ENCODE data around the gene INO80B.

Gene INO80B

DNA sequence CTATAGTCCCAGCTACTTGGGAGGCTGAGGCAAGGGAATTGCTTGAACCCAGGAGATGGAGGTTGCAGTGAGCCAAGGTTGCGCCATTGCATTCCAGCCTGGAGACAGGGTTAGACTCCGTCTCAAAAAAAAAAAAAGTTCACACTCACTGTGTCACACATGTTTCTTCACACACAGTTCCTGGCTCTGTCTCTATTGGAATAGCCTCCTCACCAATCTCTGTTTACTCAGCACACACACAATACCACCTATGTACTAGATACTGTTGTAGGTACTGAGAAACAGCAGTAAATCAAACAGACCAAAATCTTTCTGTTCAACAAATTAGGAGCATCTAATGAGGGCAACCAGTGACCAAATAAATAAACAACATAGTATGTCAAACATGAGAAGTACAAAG, 31.3 kb downstream of the INO80B start:
- H3K9ac ChIP-seq (ENCODE audit: low read length), result no peak overlapping the region
- no peak overlapping the region for H3K27ac ChIP-seq (ENCODE audit: low read depth, low read length)
- peaks cover 25% of the 10 kb centered on the region for H3K36me3 ChIP-seq (ENCODE audit: control insufficient read depth, insufficient read depth, low read length)
- no peak overlapping the region for H3K4me3 ChIP-seq (ENCODE audit: low read depth, low read length)
- H3K27me3 ChIP-seq (ENCODE audit: control insufficient read depth, insufficient read depth, low read length), result no peaks in the 10 kb centered on the region
- H3K4me1 ChIP-seq (ENCODE audit: control insufficient read depth, insufficient read depth, low read length), result peaks cover 5% of the 10 kb centered on the region; the same call in 1 of the 2 replicates
- no peaks in the 10 kb centered on the region for H3K9me3 ChIP-seq (ENCODE audit: control insufficient read depth, insufficient read depth, low read depth, low read length)

DNA sequence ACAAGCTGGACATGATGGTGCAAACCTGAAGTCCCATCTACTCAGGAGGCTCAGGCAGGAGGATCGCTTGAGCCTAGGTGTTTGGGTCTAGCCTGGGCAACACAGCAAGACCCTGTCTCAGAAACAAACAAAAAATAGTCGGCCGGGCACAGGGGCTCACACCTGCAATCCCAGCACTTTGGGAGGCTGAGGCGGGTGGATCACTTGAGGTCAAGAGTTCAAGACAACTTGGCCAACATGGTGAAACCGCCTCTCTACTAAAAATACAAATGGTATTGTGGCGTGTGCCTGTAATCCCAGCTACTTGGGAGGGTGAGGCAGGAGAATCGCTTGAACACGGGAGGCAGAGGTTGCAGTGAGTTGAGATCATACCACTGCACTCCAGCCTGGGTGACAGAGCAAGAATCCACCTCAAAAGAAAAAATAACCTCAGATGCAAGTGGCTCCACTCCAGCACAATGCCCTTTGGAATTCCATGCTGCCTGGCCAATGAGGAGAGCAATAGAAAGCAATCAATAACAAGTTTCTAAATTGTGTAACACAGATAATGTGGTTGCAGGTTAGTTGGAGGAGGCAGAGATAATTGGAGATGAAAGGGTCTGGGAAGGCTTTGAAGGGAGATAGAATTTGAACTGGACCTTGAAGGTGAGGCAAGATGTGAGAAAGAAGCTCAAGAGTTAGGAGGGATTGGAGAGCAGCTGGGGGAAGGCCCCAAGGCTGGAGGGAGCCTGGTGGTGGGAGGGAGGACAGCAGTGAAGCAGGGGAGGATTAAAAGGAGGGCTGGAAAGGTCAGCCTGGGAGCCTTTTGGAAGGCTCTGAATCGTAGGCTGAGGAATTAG, 34.0 kb downstream of the INO80B start:
- peaks cover 51% of the 10 kb centered on the region for H3K36me3 ChIP-seq (ENCODE audit: control insufficient read depth, insufficient read depth, low read length)
- no peaks in the 10 kb centered on the region for H3K27me3 ChIP-seq (ENCODE audit: control insufficient read depth, insufficient read depth, low read length)

GRCh38 chr2:74489906-74490305, 35.0 kb downstream of the INO80B start:
- H3K36me3 ChIP-seq (ENCODE audit: control insufficient read depth, insufficient read depth, low read length), result peaks cover 58% of the 10 kb centered on the region
- no peak overlapping the region for H3K4me3 ChIP-seq (ENCODE audit: low read depth, low read length)
- no peaks in the 10 kb centered on the region for H3K9me3 ChIP-seq (ENCODE audit: control insufficient read depth, insufficient read depth, low read depth, low read length)
- H3K9ac ChIP-seq (ENCODE audit: low read length), result no peak overlapping the region
- no peak overlapping the region for H3K27ac ChIP-seq (ENCODE audit: low read depth, low read length)
- H3K27me3 ChIP-seq (ENCODE audit: control insufficient read depth, insufficient read depth, low read length), result 0 out of 2 replicates have a peak, but pooled peaks cover under 1% of the 10 kb centered on the region
- H3K4me1 ChIP-seq (ENCODE audit: control insufficient read depth, insufficient read depth, low read length), result no peaks in the 10 kb centered on the region

More for the DNA sequence above, 34.0 kb downstream of the INO80B start:
- H3K27ac ChIP-seq (ENCODE audit: low read depth, low read length), result no peak overlapping the region
- H3K9me3 ChIP-seq (ENCODE audit: control insufficient read depth, insufficient read depth, low read depth, low read length), result no peaks in the 10 kb centered on the region
- no peaks in the 10 kb centered on the region for H3K4me1 ChIP-seq (ENCODE audit: control insufficient read depth, insufficient read depth, low read length)
- H3K4me3 ChIP-seq (ENCODE audit: low read depth, low read length), result no peak overlapping the region
- no peak overlapping the region for H3K9ac ChIP-seq (ENCODE audit: low read length)

DNA sequence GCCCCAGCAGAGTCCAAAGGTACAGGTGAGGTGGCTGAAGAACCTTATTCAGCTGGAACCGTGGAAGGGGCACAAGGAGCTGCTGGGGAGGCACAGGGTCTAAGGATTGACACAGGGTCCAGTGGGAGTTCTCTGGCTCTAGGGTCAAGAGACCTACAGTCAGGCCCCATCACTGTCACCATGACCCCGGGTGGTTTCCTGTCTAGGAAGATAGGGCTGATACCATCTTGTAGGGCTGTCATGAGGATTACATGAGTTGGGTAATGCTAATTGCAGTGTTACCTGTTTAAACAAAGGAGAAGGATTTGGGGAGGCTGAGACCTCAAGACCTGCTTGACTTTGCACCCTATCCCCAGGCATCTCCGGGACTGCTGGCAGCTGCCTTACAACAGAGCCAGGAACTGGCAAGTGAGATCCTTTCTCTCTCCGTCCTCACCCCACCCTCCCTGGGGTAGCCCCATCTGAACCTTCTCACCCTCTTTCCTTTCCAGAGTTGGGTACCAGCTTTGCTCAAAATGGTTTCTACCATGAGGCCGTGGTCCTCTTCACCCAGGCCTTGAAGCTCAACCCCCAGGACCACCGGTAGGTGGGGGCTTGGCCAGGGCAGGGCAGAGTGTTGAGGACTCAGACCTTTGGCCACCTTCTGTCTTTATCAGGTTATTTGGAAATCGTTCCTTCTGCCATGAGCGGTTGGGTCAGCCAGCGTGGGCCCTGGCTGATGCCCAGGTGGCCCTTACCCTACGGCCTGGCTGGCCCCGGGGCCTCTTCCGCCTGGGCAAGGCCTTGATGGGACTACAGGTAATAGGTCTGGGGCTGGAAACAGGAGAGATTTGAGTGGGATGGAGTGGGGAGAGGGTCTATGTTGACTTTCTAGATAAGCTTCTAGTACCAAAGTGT, 37.0 kb downstream of the INO80B start:
- H3K36me3 ChIP-seq (ENCODE audit: control insufficient read depth, insufficient read depth, low read length), result peaks cover 48% of the 10 kb centered on the region
- no peaks in the 10 kb centered on the region for H3K4me1 ChIP-seq (ENCODE audit: control insufficient read depth, insufficient read depth, low read length)

GRCh38 chr2:74493546-74493945, 38.7 kb downstream of the INO80B start:
- H3K9ac ChIP-seq (ENCODE audit: low read length), result no peak overlapping the region
- no peak overlapping the region for H3K27ac ChIP-seq (ENCODE audit: low read depth, low read length)
- H3K4me3 ChIP-seq (ENCODE audit: low read depth, low read length), result no peak overlapping the region
- peaks cover 46% of the 10 kb centered on the region for H3K36me3 ChIP-seq (ENCODE audit: control insufficient read depth, insufficient read depth, low read length)
- peaks cover 36% of the 10 kb centered on the region for H3K27me3 ChIP-seq (ENCODE audit: control insufficient read depth, insufficient read depth, low read length)
- H3K9me3 ChIP-seq (ENCODE audit: control insufficient read depth, insufficient read depth, low read depth, low read length), result no peaks in the 10 kb centered on the region
- H3K4me1 ChIP-seq (ENCODE audit: control insufficient read depth, insufficient read depth, low read length), result peaks cover 7% of the 10 kb centered on the region

More for the DNA sequence above, 37.0 kb downstream of the INO80B start:
- Histone ChIP-seq H3K9ac (ENCODE audit: low read length) (no peak overlapping the region), H3K4me3 (ENCODE audit: low read depth, low read length) (no peak overlapping the region), H3K27ac (ENCODE audit: low read depth, low read length) (no peak overlapping the region), H3K27me3 (ENCODE audit: control insufficient read depth, insufficient read depth, low read length) (peaks cover 19% of the 10 kb centered on the region), H3K9me3 (ENCODE audit: control insufficient read depth, insufficient read depth, low read depth, low read length) (no peaks in the 10 kb centered on the region)

GRCh38 chr2:74495440-74495839, 40.6 kb downstream of the INO80B start:
- no peak overlapping the region for H3K4me3 ChIP-seq (ENCODE audit: low read depth, low read length)
- H3K9ac ChIP-seq (ENCODE audit: low read length), result no peak overlapping the region
- H3K27ac ChIP-seq (ENCODE audit: low read depth, low read length), result no peak overlapping the region
- peaks cover 55% of the 10 kb centered on the region for H3K27me3 ChIP-seq (ENCODE audit: control insufficient read depth, insufficient read depth, low read length)
- peaks cover 41% of the 10 kb centered on the region for H3K36me3 ChIP-seq (ENCODE audit: control insufficient read depth, insufficient read depth, low read length)
- peaks cover 21% of the 10 kb centered on the region for H3K4me1 ChIP-seq (ENCODE audit: control insufficient read depth, insufficient read depth, low read length)
- H3K9me3 ChIP-seq (ENCODE audit: control insufficient read depth, insufficient read depth, low read depth, low read length), result no peaks in the 10 kb centered on the region

DNA sequence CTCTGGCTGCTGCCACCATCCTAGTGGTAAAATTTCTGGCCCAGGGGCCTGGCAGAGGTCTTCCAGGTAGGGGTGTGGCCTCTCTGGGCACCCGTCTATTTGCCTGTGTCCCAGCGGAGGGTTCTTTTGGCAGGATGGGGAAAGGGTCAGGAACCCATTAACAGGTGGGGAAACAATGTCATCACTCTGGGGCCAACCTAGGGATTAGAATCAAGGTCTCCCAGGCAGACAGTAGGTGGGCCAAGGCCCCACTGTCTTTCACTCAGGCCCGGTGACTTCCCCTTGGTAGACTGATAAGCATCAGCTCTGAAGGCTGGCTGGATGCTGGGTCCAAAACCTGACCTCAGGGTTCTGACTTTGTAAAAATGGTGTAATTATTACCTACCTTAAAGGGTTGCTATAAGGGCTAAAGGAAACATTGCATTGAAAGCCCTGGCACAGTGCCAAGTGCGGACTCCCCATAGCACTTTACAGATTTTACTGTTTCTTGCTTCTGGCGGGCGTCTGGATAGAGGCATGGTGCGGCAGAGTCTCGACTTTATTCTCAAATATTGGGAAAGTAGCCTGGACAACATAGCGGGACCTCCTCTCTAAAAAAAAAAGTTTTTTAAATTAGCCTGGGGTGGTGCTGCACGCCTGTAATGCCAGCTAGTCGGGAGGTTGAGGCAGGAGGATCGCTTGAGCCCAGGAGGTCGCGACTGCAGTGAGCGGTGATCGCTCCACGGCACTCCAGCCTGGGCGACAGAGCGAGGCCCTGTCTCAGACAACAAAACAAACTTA, 42.3 kb downstream of the INO80B start:
- Histone ChIP-seq H3K27me3 (ENCODE audit: control insufficient read depth, insufficient read depth, low read length) (peaks cover 72% of the 10 kb centered on the region), H3K9me3 (ENCODE audit: control insufficient read depth, insufficient read depth, low read depth, low read length) (no peaks in the 10 kb centered on the region), H3K4me3 (ENCODE audit: low read depth, low read length) (peak overlapping the region; percentile 59), H3K36me3 (ENCODE audit: control insufficient read depth, insufficient read depth, low read length) (peaks cover 23% of the 10 kb centered on the region), H3K9ac (ENCODE audit: low read length) (no peak overlapping the region), H3K27ac (ENCODE audit: low read depth, low read length) (no peak overlapping the region), H3K4me1 (ENCODE audit: control insufficient read depth, insufficient read depth, low read length) (peaks cover 36% of the 10 kb centered on the region)

GRCh38 chr2:74497777-74498499, 43.1 kb downstream of the INO80B start:
- Histone ChIP-seq H3K36me3 (ENCODE audit: control insufficient read depth, insufficient read depth, low read length) (peaks cover 16% of the 10 kb centered on the region), H3K27me3 (ENCODE audit: control insufficient read depth, insufficient read depth, low read length) (peaks cover 80% of the 10 kb centered on the region), H3K9ac (ENCODE audit: low read length) (peak overlapping the region; percentile 55), H3K4me1 (ENCODE audit: control insufficient read depth, insufficient read depth, low read length) (peaks cover 40% of the 10 kb centered on the region), H3K9me3 (ENCODE audit: control insufficient read depth, insufficient read depth, low read depth, low read length) (no peaks in the 10 kb centered on the region), H3K27ac (ENCODE audit: low read depth, low read length) (no peak overlapping the region), H3K4me3 (ENCODE audit: low read depth, low read length) (peak overlapping the region; percentile 59)

- peaks cover 8% of the 10 kb centered on the region for H3K36me3 ChIP-seq (ENCODE audit: control insufficient read depth, insufficient read depth, low read length)
- H3K9me3 ChIP-seq (ENCODE audit: control insufficient read depth, insufficient read depth, low read depth, low read length), result no peaks in the 10 kb centered on the region
- H3K4me3 ChIP-seq (ENCODE audit: low read depth, low read length), result peak overlapping the region; percentile 59
- peaks cover 44% of the 10 kb centered on the region for H3K4me1 ChIP-seq (ENCODE audit: control insufficient read depth, insufficient read depth, low read length)
- peaks cover 87% of the 10 kb centered on the region for H3K27me3 ChIP-seq (ENCODE audit: control insufficient read depth, insufficient read depth, low read length)
- H3K9ac ChIP-seq (ENCODE audit: low read length), result peak overlapping the region; percentile 55
- H3K27ac ChIP-seq (ENCODE audit: low read depth, low read length), result no peak overlapping the region
Observed at GRCh38 chr2:74498500-74499266, 43.8 kb downstream of the INO80B start.

All from HUES6 (cell line).